Neural cell (in vitro differentiated cells): ENCODE measurements around the gene LRSAM1. TPM values are rescaled to one million over a fixed set of nuclear protein-coding genes. Genes with fewer than 3 reads are reported as not detected.

Source experiments
- H2AFZ ChIP-seq: fragments of 200-600, 300-800 bp; sonication (generic), shearing (Covaris generic); 2 replicates; pipeline ENCODE4 v1.6.0; 2014; ENCODE audit warnings: low read depth, mild to moderate bottlenecking, antibody characterized with exemption, low read length, moderate library complexity
- H3F3A ChIP-seq: fragments of 200-600 bp; shearing (Covaris generic); 2 replicates; pipeline ENCODE4 v1.6.1; 2016; ENCODE audit warnings: mild to moderate bottlenecking, moderate library complexity, mixed read lengths, antibody characterized with exemption, low read length; ENCODE audit not compliant: insufficient read depth, poor library complexity, severe bottlenecking
- H3K27ac ChIP-seq: fragments of 200-600, 300-800 bp; sonication (generic), shearing (Covaris generic); 2 replicates; pipeline ENCODE4 v1.5.1; 2014; ENCODE audit warnings: mild to moderate bottlenecking, low read length, moderate library complexity
- H3K27me3 ChIP-seq: fragments of 300-800, 200-600 bp; sonication (generic), shearing (Covaris generic); 2 replicates; pipeline ENCODE4 v1.6.0; 2014; ENCODE audit warnings: mild to moderate bottlenecking, low read depth, low read length, moderate library complexity; ENCODE audit not compliant: insufficient read depth
- H3K36me3 ChIP-seq: fragments of 300-800, 200-600 bp; sonication (generic), shearing (Covaris generic); 2 replicates; pipeline ENCODE4 v1.5.1; 2014; ENCODE audit warnings: mild to moderate bottlenecking, antibody characterized with exemption, low read length, moderate library complexity; ENCODE audit not compliant: insufficient read depth
- H3K4me2 ChIP-seq: fragments of 300-800, 200-600 bp; sonication (generic), shearing (Covaris generic); 2 replicates; pipeline ENCODE4 v1.6.0; 2014; ENCODE audit warnings: mild to moderate bottlenecking, low read length
- H3K4me3 ChIP-seq: fragments of 300-800, 200-600 bp; sonication (generic), shearing (Covaris generic); 2 replicates; pipeline ENCODE4 v1.5.1; 2014; ENCODE audit warnings: mild to moderate bottlenecking, low read length, moderate library complexity
- H3K79me2 ChIP-seq: fragments of 200-600 bp; shearing (Covaris generic); replicated peaks from 2 replicates; pipeline ENCODE4 v1.6.0; 2014; ENCODE audit warnings: mild to moderate bottlenecking, low read length, moderate library complexity; ENCODE audit not compliant: insufficient read depth
- H3K9ac ChIP-seq: fragments of 300-800, 200-600 bp; sonication (generic), shearing (Covaris generic); 2 replicates; pipeline ENCODE4 v1.6.1; 2016; ENCODE audit warnings: mild to moderate bottlenecking, low read length, mixed read lengths
- H3K9me2 ChIP-seq: fragments of 200-600 bp; shearing (Covaris generic); 2 replicates; pipeline ENCODE4 v1.6.1; 2016; ENCODE audit warnings: mild to moderate bottlenecking, low read length, mixed read lengths; ENCODE audit not compliant: insufficient read depth
- H3K9me3 ChIP-seq: fragments of 200-600, 300-800 bp; sonication (generic), shearing (Covaris generic); 2 replicates; pipeline ENCODE4 v1.6.1; 2016; ENCODE audit warnings: mild to moderate bottlenecking, mixed run types, low read length, moderate library complexity, mixed read lengths
- H4K20me1 ChIP-seq: fragments of 200-600 bp; shearing (Covaris generic); 2 replicates; pipeline ENCODE4 v1.6.1; 2016; ENCODE audit warnings: mild to moderate bottlenecking, mixed run types; ENCODE audit not compliant: insufficient read depth
- CTCF ChIP-seq: fragments of 450-650 bp; IDR thresholded peaks from 2 replicates; pipeline ENCODE4 v1.5.1; 2014; ENCODE audit warnings: antibody characterized with exemption, mild to moderate bottlenecking, moderate library complexity; ENCODE audit not compliant: poor library complexity, severe bottlenecking
- EP300 ChIP-seq: fragments of 450-650 bp; conservative IDR thresholded peaks from 2 replicates; pipeline ENCODE4 v1.6.1; 2014; ENCODE audit warnings: antibody characterized with exemption, mild to moderate bottlenecking, moderate library complexity; ENCODE audit not compliant: poor library complexity, severe bottlenecking
- EZH2 ChIP-seq: fragments of 200-600, 300-800 bp; shearing (Covaris generic), sonication (generic); IDR thresholded peaks from 2 replicates; pipeline ENCODE4 v1.6.1; 2014; ENCODE audit warnings: antibody characterized with exemption, low read length, borderline replicate concordance, mild to moderate bottlenecking; ENCODE audit not compliant: insufficient read depth, poor library complexity, severe bottlenecking
- MXI1 ChIP-seq: fragments of 450-650 bp; conservative IDR thresholded peaks from 2 replicates; pipeline ENCODE4 v1.6.1; 2014; ENCODE audit warnings: antibody characterized with exemption, mild to moderate bottlenecking; ENCODE audit not compliant: poor library complexity, severe bottlenecking
- POLR2AphosphoS5 ChIP-seq: IDR thresholded peaks from 2 replicates; pipeline ENCODE4 v1.6.1; 2012
- RAD21 ChIP-seq: fragments of 450-650 bp; conservative IDR thresholded peaks from 2 replicates; pipeline ENCODE4 v1.6.1; 2014; ENCODE audit warnings: antibody characterized with exemption, mild to moderate bottlenecking, moderate library complexity
- REST ChIP-seq: IDR thresholded peaks from 2 replicates; pipeline ENCODE4 v1.6.1; 2012; ENCODE audit warnings: borderline replicate concordance
- SMC3 ChIP-seq: fragments of 450-650 bp; conservative IDR thresholded peaks from 2 replicates; pipeline ENCODE4 v1.6.1; 2014; ENCODE audit warnings: antibody characterized with exemption, mild to moderate bottlenecking, moderate library complexity; ENCODE audit not compliant: poor library complexity
- TAF1 ChIP-seq: IDR thresholded peaks from 2 replicates; pipeline ENCODE4 v1.6.1; 2012; ENCODE audit warnings: low read depth
- polyA plus RNA-seq: library from polyadenylated mRNA; depleted of rRNA; stranded (reverse); fragments of >200 nt; gene quantifications from 2 replicates; pipeline ENCODE4 v1.2.3, GENCODE V29; 2014

Gene LRSAM1
- polyA plus RNA-seq, 1 donor from 2014 or later: 21.6 TPM

GRCh38 chr9:127506117-127506813 is 55.0 kb downstream of the LRSAM1 start:
- H3K9me3 ChIP-seq: no peaks in the 10 kb centered on the region
- H3K27me3 ChIP-seq: no peaks in the 10 kb centered on the region
- no peak overlapping the region for H3K4me3 ChIP-seq
- no peaks in the 10 kb centered on the region for H3K79me2 ChIP-seq
- no peaks in the 10 kb centered on the region for H3K36me3 ChIP-seq
- TF ChIP-seq REST: no peak
- TF ChIP-seq CTCF: no peak
- no peak for TF ChIP-seq EZH2
- TF ChIP-seq MXI1: no peak
- TF ChIP-seq EP300: no peak
- no peak for TF ChIP-seq SMC3
- TF ChIP-seq TAF1: no peak
- TF ChIP-seq POLR2AphosphoS5: no peak
- TF ChIP-seq RAD21: no peak
- H3F3A ChIP-seq: no peaks in the 10 kb centered on the region
- H3K4me2 ChIP-seq: no peak overlapping the region
- no peak overlapping the region for H3K27ac ChIP-seq
- no peaks in the 10 kb centered on the region for H3K9me2 ChIP-seq
- H2AFZ ChIP-seq: no peak overlapping the region
- H4K20me1 ChIP-seq: no peaks in the 10 kb centered on the region
- H3K9ac ChIP-seq: no peak overlapping the region

GRCh38 chr9:127506814-127507750 is 55.8 kb downstream of the LRSAM1 start:
- H3K9me2 ChIP-seq: no peaks in the 10 kb centered on the region
- no peak for TF ChIP-seq POLR2AphosphoS5
- H3K36me3 ChIP-seq: no peaks in the 10 kb centered on the region
- no peak overlapping the region for H2AFZ ChIP-seq
- H3K4me2 ChIP-seq: no peak overlapping the region
- H3K27me3 ChIP-seq: no peaks in the 10 kb centered on the region
- H4K20me1 ChIP-seq: no peaks in the 10 kb centered on the region
- no peaks in the 10 kb centered on the region for H3K9me3 ChIP-seq
- no peaks in the 10 kb centered on the region for H3F3A ChIP-seq
- no peak overlapping the region for H3K9ac ChIP-seq
- no peak overlapping the region for H3K4me3 ChIP-seq
- no peak overlapping the region for H3K27ac ChIP-seq
- no peaks in the 10 kb centered on the region for H3K79me2 ChIP-seq
